Peyer's patch (tissue), 4 donors: Measurements from ENCODE around the gene ACSL5.
A peak's percentile ranks its signal among the peaks of the same experiment; 100 is the strongest.

Source experiments
- POLR2A ChIP-seq, 2 donors: fragments of 450-650 bp; IDR thresholded peaks; one replicate each; pipeline ENCODE4 v1.5.1; 2017; ENCODE audit warnings: antibody characterized with exemption in 2 of 2, mild to moderate bottlenecking in 2 of 2, moderate library complexity in 2 of 2
- TF ChIP-seq, protein P1 (sequence below), 6 experiments: fragments of 450-650 bp in 4 of 6; fragments of 200-600 bp in 2 of 6; sonication (generic) in 1 of 6; IDR thresholded peaks; one replicate each; pipeline ENCODE4 v1.5.1; 2017 to 2019; ENCODE audit warnings: antibody characterized with exemption in 6 of 6, mild to moderate bottlenecking in 3 of 6, moderate library complexity in 1 of 6

DNA sequence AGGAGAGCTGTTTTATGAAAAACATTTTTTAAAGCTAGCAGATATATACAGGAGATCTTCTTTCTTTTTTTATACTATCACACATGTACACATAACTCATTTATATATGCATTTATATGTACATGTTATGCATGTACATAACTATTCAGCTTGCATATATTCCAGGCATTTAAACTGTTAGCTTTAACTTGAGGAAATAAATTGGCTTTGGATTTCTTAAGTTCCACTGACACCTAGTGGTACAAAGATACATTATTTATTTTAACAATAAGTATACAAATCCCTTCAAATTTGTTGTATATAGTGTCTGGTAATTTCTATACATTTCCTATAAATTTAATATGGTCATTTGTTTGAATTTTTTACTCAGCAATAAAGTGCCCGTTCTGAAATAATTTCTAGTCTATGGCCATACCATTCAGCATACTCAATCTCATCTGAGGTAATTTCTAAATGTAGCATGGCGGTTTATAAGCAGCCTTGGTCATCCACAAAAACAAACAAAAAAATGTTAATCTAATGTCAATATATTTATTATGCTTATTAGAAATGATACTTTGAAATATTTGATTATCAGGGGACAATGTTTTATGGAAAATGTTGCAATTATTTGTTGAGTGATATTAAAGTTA lies 61.2 kb downstream of the ACSL5 start:
- TF ChIP-seq, protein P1, sequence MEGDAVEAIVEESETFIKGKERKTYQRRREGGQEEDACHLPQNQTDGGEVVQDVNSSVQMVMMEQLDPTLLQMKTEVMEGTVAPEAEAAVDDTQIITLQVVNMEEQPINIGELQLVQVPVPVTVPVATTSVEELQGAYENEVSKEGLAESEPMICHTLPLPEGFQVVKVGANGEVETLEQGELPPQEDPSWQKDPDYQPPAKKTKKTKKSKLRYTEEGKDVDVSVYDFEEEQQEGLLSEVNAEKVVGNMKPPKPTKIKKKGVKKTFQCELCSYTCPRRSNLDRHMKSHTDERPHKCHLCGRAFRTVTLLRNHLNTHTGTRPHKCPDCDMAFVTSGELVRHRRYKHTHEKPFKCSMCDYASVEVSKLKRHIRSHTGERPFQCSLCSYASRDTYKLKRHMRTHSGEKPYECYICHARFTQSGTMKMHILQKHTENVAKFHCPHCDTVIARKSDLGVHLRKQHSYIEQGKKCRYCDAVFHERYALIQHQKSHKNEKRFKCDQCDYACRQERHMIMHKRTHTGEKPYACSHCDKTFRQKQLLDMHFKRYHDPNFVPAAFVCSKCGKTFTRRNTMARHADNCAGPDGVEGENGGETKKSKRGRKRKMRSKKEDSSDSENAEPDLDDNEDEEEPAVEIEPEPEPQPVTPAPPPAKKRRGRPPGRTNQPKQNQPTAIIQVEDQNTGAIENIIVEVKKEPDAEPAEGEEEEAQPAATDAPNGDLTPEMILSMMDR (IDR thresholded peaks at IDR 0.05), result peak in 4 of 6 experiments; percentile 52 to 71 (median 64)
- no peak for TF ChIP-seq POLR2A (IDR thresholded peaks at IDR 0.05)
